ENCODE results near the gene ECE1. TPM values are rescaled to one million over a fixed set of nuclear protein-coding genes. Genes with fewer than 3 reads are reported as not detected.
"Not testable (repeated sequence)": the region's sequence is repeated elsewhere in the genome, so short reads cannot be mapped to it uniquely, and the experiment has no call there.

Gene ECE1
- total RNA-seq, 2 donors from 2014 or later: 83.7 to 152 TPM

GRCh38 chr1:21290546-21290944 is 282 bp upstream of the ECE1 start:
- no peak for TF ChIP-seq CTCF (IDR thresholded peaks at IDR 0.05)
- H3K4me1 ChIP-seq: peaks cover 0 to 55% of the 10 kb centered on the region in 2 donors
- no peaks in the 10 kb centered on the region for H3K9me3 ChIP-seq
- no peak for DNase-seq (ENCODE audit: low spot score)
- no peaks in the 10 kb centered on the region for H3K27me3 ChIP-seq
- H3K4me3 ChIP-seq: peak overlapping the region; percentile 59 to 63
- H3K27ac ChIP-seq: peak overlapping the region; percentile 79 to 82
- H3K36me3 ChIP-seq: peaks cover 5% of the 10 kb centered on the region

DNA sequence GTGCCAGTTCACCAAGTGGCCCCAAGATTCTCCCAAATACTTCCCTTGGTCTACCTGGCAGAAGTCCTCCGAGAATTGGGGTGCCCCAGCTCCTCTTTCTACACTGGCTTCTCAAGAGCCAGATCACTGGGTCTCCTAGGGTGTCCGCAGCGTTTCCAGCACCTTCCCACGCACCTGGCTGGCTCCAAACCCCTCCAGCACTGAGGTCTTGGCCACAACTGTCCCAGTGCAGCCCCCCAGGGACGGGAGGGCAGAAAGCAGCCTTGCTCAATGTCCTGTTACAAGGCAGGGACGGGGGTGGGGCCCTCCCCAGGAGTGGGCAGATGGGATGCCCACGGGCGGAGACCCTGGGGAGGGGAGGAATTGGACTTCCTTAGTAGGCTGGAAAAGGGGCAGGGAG is 1.1 kb downstream of the ECE1 start:
- H3K36me3 ChIP-seq: peaks cover 5% of the 10 kb centered on the region
- H3K27me3 ChIP-seq: no peaks in the 10 kb centered on the region
- H3K9me3 ChIP-seq: no peaks in the 10 kb centered on the region
- DNase-seq (ENCODE audit: low spot score): no peak
- peaks cover 0 to 52% of the 10 kb centered on the region in 2 donors for H3K4me1 ChIP-seq
- no peak for TF ChIP-seq CTCF (IDR thresholded peaks at IDR 0.05)
- H3K27ac ChIP-seq: peak overlapping the region; percentile 79 to 82
- peak overlapping the region; percentile 59 to 63 for H3K4me3 ChIP-seq

- Histone ChIP-seq H3K27me3 (no peaks in the 10 kb centered on the region), H3K27ac (peak overlapping the region; percentile 79 to 82), H3K9me3 (no peaks in the 10 kb centered on the region), H3K4me3 (no peak overlapping the region), H3K36me3 (peaks cover 12% of the 10 kb centered on the region), H3K4me1 (peaks cover 0 to 41% of the 10 kb centered on the region in 2 donors)
- TF ChIP-seq CTCF (IDR thresholded peaks at IDR 0.05): no peak
- DNase-seq (ENCODE audit: low spot score): no peak
Observed at GRCh38 chr1:21287905-21288514, 2.3 kb downstream of the ECE1 start.

GRCh38 chr1:21285386-21285785 is 4.9 kb downstream of the ECE1 start:
- H3K4me3 ChIP-seq; H3K27me3 ChIP-seq; DNase-seq (ENCODE audit: low spot score); H3K9me3 ChIP-seq: not testable (repeated sequence)
- Histone ChIP-seq H3K36me3 (peaks cover 12% of the 10 kb centered on the region), H3K27ac (peak overlapping the region in 1 of 2 donors; percentile 42), H3K4me1 (peaks cover 0 to 42% of the 10 kb centered on the region in 2 donors)

DNA sequence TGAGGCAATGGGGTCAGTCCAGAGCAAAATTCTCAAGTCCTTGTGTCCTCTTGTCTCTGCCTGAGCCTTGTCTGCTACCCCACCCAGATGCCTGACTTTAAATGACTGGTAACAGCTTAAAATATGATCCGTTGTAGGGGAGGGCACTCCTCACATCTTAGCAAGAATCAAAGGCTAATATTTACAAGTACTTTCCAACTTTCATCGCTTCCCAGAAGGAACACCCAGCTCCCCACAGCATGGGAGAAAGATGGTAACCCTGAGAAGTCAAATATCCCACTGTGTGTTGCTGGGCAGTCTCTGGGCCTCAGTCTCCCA is 5.2 kb downstream of the ECE1 start:
- TF ChIP-seq CTCF (IDR thresholded peaks at IDR 0.05): no peak
- no peaks in the 10 kb centered on the region for H3K9me3 ChIP-seq
- no peaks in the 10 kb centered on the region for H3K27me3 ChIP-seq
- peaks cover 0 to 45% of the 10 kb centered on the region in 2 donors for H3K4me1 ChIP-seq
- peaks cover 12% of the 10 kb centered on the region for H3K36me3 ChIP-seq
- H3K27ac ChIP-seq: peak overlapping the region in 1 of 2 donors; percentile 42
- no peak overlapping the region for H3K4me3 ChIP-seq
- DNase-seq (ENCODE audit: low spot score): no peak

DNA sequence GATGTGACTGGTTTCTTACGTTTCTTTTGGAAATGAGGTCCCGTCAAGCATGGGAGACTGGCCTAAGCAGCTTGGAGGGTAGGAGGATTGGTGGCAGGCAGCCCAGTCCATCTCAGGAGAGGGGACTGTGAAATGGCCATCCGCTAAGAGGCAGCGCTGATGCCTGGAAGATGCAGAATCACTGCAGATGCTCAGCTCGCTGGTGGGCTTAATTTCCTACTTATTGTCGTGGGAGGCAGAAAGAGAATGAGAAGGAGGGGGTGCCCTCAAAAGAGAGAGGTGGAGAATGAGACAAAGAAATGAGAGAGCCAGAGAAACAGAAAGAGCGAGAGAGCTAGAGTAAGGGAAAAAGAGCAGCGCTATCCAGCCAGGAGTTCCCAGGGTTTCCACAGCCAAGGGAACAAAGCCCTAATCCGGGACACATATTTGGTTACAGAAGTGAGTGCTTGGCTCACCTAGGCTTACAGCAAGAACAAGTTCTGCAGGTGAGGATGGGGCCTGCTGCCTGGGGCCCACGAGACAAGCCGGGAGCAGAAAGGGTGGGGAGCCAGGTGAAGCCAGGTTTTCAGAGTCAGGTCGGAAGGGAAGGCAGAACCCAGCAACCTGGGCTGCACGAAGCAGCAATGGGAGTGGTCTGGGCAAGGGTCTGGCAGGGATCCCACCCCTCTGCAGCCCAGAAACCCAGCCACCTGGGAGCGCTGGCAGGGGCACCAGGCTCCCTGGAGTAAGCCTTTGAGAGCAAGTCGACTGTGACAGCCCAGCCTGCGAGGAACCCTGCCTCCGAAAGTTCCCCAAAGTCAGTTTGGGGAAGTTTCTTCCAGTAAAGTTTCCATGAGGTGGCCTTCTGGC is 5.8 kb downstream of the ECE1 start:
- Histone ChIP-seq H3K27ac (peak overlapping the region; percentile 25 to 42), H3K9me3 (no peaks in the 10 kb centered on the region), H3K4me3 (no peak overlapping the region), H3K4me1 (peaks cover 0 to 47% of the 10 kb centered on the region in 2 donors), H3K36me3 (peaks cover 12% of the 10 kb centered on the region), H3K27me3 (no peaks in the 10 kb centered on the region)
- DNase-seq (ENCODE audit: low spot score): no peak
- no peak for TF ChIP-seq CTCF (IDR thresholded peaks at IDR 0.05)

Data from right atrium auricular region (tissue), 2 donors.